Body of pancreas (tissue), 4 donors: ENCODE data around the gene PLXNA1. TPM values are rescaled to one million over a fixed set of nuclear protein-coding genes. Genes with fewer than 3 reads are reported as not detected.

Source experiments
- ATAC-seq: fragments of 150-250 bp; one replicate; pipeline ENCODE4 v1.9.1; 2016
- DNase-seq, 4 donors: peaks; one replicate each; pipeline ENCODE4 v3.0.0-alpha.2; 2019
- H3K27ac ChIP-seq, 4 donors: fragments of 200-600 bp; sonication (generic); 1 replicate in 3 of 4; 2 replicates in 1 of 4; pipeline versions ENCODE4 v1.5.1 to v1.6.1; 2016 to 2019; ENCODE audit warnings: mild to moderate bottlenecking in 1 of 4, mixed read lengths in 1 of 4, moderate library complexity in 1 of 4
- H3K27me3 ChIP-seq, 2 donors: fragments of 200-600 bp; sonication (generic); one replicate each; pipeline ENCODE4 v1.6.0; 2016; ENCODE audit warnings: mild to moderate bottlenecking in 1 of 2
- H3K36me3 ChIP-seq, 2 donors: fragments of 200-600 bp; sonication (generic); replicated peaks in 1 of 2; 2 replicates each; pipeline ENCODE4 v1.5.1; 2016; ENCODE audit warnings: low read depth in 2 of 2; ENCODE audit not compliant: insufficient read depth in 1 of 2
- H3K4me1 ChIP-seq: fragments of 200-600 bp; sonication (generic); one replicate; pipeline ENCODE4 v1.6.0; 2016
- H3K4me3 ChIP-seq, 2 donors: fragments of 200-600 bp; sonication (generic); 1 replicate in 1 of 2; 2 replicates in 1 of 2; pipeline ENCODE4 v1.5.1; 2016 to 2019
- H3K9me3 ChIP-seq, 3 donors: fragments of 200-600 bp; sonication (generic); 1 replicate in 2 of 3; 2 replicates in 1 of 3; pipeline ENCODE4 v1.5.1; 2016
- POLR2A ChIP-seq, 3 donors: fragments of 450-650 bp; IDR thresholded peaks; one replicate each; pipeline ENCODE4 v1.6.1; 2016; ENCODE audit warnings: antibody characterized with exemption in 3 of 3, mild to moderate bottlenecking in 2 of 3
- WGBS, 2 donors: methylation state at CpG; one replicate each; pipeline ENCODE4 v1.1.5; 2017; 5-methylcytosine and 5-hydroxymethylcytosine counted together
- intact Hi-C: fragments of 100-400 bp; cut with DNase I; formaldehyde crosslinking; loops from one replicate; pipeline ENCODE4 v1.15.1; 2023
- total RNA-seq, 2 donors: library from RNA; depleted of rRNA; stranded (reverse); fragments of >200 nt; gene quantifications; one replicate each; pipeline ENCODE4 v1.1.0, GENCODE V29; 2016
- TF ChIP-seq, protein P1 (sequence below), 7 experiments: fragments of 450-650 bp in 4 of 7; fragments of 200-600 bp in 3 of 7; sonication (generic) in 3 of 7; IDR thresholded peaks; one replicate each; pipeline ENCODE4 v1.5.1; 2016 to 2019; ENCODE audit warnings: antibody characterized with exemption in 7 of 7

Gene PLXNA1
- total RNA-seq, 2 donors from 2014 or later: 13.2 to 25.1 TPM

DNA sequence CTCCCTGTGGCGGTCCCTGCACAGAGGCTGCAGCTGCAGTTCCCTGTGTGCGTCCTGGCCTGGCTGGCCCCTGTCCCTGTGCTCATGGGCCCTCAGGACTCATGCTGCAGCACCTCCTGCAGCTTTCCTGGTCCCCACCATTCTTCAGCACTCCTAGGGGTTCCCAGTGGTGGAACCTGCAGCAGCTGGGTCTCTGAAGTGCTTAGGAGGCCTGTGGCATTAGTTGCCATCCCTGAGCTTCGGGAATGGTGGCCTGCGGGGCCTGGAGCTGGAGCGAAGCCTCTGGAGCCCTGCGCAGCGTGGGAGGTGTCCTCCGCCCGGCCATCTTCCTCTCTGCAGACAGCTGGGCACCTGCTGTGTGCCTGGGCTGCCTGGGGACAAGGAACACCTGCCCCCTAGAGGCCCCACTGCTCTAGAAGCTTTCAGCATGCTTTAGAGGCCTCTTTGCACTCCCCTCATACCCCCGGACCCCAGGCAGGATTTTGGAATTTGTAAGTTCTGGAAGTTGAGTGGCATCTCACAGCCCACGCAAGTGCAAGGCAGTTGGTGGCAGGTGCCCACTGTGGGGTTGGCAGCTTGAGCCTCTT is 13.1 kb downstream of the PLXNA1 start:
- 93 to 100% methylated on average over 2 to 9 of the region's 11 CpGs for WGBS, 2 donors
- no peaks in the 10 kb centered on the region for H3K36me3 ChIP-seq
- H3K4me1 ChIP-seq: peaks cover 12% of the 10 kb centered on the region
- TF ChIP-seq, protein P1, sequence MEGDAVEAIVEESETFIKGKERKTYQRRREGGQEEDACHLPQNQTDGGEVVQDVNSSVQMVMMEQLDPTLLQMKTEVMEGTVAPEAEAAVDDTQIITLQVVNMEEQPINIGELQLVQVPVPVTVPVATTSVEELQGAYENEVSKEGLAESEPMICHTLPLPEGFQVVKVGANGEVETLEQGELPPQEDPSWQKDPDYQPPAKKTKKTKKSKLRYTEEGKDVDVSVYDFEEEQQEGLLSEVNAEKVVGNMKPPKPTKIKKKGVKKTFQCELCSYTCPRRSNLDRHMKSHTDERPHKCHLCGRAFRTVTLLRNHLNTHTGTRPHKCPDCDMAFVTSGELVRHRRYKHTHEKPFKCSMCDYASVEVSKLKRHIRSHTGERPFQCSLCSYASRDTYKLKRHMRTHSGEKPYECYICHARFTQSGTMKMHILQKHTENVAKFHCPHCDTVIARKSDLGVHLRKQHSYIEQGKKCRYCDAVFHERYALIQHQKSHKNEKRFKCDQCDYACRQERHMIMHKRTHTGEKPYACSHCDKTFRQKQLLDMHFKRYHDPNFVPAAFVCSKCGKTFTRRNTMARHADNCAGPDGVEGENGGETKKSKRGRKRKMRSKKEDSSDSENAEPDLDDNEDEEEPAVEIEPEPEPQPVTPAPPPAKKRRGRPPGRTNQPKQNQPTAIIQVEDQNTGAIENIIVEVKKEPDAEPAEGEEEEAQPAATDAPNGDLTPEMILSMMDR (IDR thresholded peaks at IDR 0.05): no peak
- no peak for TF ChIP-seq POLR2A (IDR thresholded peaks at IDR 0.05)
- H3K9me3 ChIP-seq: no peaks in the 10 kb centered on the region
- intact Hi-C loops: no loop called here
- no peak overlapping the region for H3K4me3 ChIP-seq
- ATAC-seq (no peak), DNase-seq (no peak)
- H3K27ac ChIP-seq: no peak overlapping the region
- H3K27me3 ChIP-seq: no peaks in the 10 kb centered on the region

DNA sequence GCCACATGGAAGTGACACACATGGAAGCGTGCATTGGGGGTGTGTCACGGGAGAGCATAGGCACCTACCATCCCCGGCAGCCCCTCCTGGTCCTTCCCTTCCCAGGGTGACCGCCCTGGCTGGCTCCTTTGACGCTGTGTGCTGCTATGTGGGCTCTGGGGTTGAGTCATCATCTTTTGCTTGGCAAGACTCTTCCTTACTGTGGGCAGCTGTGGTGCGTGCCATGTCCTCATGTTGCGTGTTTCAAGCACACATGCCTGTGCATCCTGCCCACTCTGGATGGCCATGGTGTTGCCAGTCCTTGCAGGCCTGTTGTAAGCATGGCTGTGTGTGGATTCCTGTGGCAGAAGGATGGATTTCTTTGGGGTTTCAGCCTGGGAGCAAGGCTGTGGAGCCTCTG is 14.0 kb downstream of the PLXNA1 start:
- no peak overlapping the region for H3K27ac ChIP-seq

DNA sequence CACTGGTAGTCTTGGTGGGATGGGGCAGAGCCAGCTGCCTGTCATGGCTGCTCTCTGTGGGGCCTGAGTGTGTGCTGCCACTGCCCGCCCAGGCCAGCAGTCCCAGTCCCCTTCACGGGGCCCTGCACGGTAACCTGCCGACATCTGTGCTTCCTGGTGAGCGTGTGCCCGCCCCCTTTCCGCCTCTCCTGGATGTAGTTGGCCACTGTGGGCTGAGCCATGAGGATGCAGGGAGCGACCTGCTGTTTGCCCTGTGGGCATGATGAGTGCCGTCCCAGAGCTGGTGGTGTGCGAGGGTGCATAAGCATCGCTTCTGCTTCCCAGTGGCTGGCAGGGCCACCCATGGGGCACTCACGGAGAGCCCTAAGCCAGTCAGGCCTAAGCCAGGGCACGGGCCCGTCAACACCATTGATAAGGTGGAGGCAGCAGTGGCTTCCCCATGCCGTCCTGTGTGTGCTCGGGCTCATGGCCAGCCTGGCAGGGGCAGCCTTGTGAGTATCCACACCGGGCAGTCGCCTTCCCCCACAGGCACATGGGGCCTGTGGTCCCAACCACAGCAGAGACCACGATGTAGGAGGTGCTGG is 14.6 kb downstream of the PLXNA1 start:
- intact Hi-C loops: no loop called here
- no peak for ATAC-seq
- H3K4me3 ChIP-seq: no peak overlapping the region
- TF ChIP-seq, protein P1 (IDR thresholded peaks at IDR 0.05): no peak
- TF ChIP-seq POLR2A (IDR thresholded peaks at IDR 0.05): no peak
- no peaks in the 10 kb centered on the region for H3K36me3 ChIP-seq
- peaks cover 22% of the 10 kb centered on the region for H3K4me1 ChIP-seq
- no peaks in the 10 kb centered on the region for H3K27me3 ChIP-seq
- no peak overlapping the region for H3K27ac ChIP-seq
- no peak for DNase-seq
- no peaks in the 10 kb centered on the region for H3K9me3 ChIP-seq
- 78 to 84% methylated on average over 2 to 19 of the region's 19 CpGs for WGBS, 2 donors

More for the DNA sequence above, 14.0 kb downstream of the PLXNA1 start:
- peaks cover 15% of the 10 kb centered on the region for H3K4me1 ChIP-seq
- H3K9me3 ChIP-seq: no peaks in the 10 kb centered on the region
- ATAC-seq: no peak
- TF ChIP-seq, protein P1 (IDR thresholded peaks at IDR 0.05): no peak
- no peak for TF ChIP-seq POLR2A (IDR thresholded peaks at IDR 0.05)
- 91% methylated on average over 7 of the region's 7 CpGs; no CpG with 5 or more reads in 1 of the 2 donors for WGBS, 2 donors
- intact Hi-C loops: no loop called here
- no peak for DNase-seq
- H3K4me3 ChIP-seq: no peak overlapping the region
- no peaks in the 10 kb centered on the region for H3K36me3 ChIP-seq
- no peaks in the 10 kb centered on the region for H3K27me3 ChIP-seq

DNA sequence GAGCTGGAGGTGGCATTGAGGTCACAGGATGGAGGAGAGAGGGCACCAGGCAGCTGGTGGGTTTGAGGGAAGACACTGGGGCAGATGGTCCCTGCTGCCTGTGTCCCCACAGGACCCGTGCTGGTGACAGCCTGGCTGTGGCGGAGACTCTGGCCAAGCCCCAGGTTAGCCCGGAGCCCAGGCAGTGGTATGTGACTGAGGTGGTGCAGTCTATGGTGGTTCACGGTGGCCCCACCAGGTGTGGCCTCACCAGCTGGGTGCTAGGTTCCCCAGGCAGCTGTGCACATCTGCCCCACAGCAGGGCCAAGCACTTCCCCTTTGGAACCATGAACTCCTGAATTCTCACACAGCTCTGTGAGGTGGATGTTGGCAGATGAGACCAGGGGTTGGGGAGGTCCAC is 15.4 kb downstream of the PLXNA1 start:
- WGBS, 2 donors: 84 to 90% methylated on average over 3 to 4 of the region's 4 CpGs
- Histone ChIP-seq H3K27me3 (no peaks in the 10 kb centered on the region), H3K9me3 (no peaks in the 10 kb centered on the region), H3K27ac (no peak overlapping the region), H3K4me3 (no peak overlapping the region), H3K36me3 (no peaks in the 10 kb centered on the region), H3K4me1 (peaks cover 24% of the 10 kb centered on the region)
- TF ChIP-seq POLR2A (IDR thresholded peaks at IDR 0.05): no peak
- TF ChIP-seq, protein P1 (IDR thresholded peaks at IDR 0.05): no peak
- DNase-seq: no peak
- ATAC-seq: no peak
- intact Hi-C loops: no loop called here

DNA sequence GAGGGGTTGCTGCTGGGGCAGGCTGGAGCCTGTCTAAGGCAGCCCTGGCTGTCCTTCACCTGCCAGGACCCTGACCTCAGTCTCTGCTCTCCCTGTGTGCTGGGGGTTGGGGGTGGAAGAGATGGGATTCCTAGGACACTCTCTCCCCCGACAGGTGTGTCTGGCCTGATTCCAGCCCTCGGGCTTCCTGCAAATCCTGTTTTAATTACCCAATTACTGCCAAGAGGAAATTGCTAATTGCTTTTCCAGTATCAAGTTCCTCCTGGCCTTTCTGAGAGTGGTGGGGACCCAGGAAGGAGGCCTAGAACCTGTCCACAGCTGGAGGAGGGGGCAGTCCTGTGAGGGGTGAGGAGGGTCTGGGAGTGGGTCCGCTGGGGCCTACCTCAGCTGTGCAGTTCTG is 15.8 kb downstream of the PLXNA1 start:
- no peak for TF ChIP-seq POLR2A (IDR thresholded peaks at IDR 0.05)
- TF ChIP-seq, protein P1 (IDR thresholded peaks at IDR 0.05): no peak
- no peak for ATAC-seq
- intact Hi-C loops: no loop called here
- Histone ChIP-seq H3K4me3 (no peak overlapping the region), H3K4me1 (peaks cover 24% of the 10 kb centered on the region), H3K27me3 (no peaks in the 10 kb centered on the region), H3K36me3 (no peaks in the 10 kb centered on the region), H3K27ac (no peak overlapping the region), H3K9me3 (no peaks in the 10 kb centered on the region)
- 14 to 40% methylated on average over 2 to 3 of the region's 3 CpGs for WGBS, 2 donors
- no peak for DNase-seq
